ENCODE data around the gene GP1BA.

Gene GP1BA

GRCh38 chr17:4973256-4974114 lies 41.4 kb downstream of the GP1BA start:
- DNase-seq (ENCODE audit: low read depth): no peak

DNA sequence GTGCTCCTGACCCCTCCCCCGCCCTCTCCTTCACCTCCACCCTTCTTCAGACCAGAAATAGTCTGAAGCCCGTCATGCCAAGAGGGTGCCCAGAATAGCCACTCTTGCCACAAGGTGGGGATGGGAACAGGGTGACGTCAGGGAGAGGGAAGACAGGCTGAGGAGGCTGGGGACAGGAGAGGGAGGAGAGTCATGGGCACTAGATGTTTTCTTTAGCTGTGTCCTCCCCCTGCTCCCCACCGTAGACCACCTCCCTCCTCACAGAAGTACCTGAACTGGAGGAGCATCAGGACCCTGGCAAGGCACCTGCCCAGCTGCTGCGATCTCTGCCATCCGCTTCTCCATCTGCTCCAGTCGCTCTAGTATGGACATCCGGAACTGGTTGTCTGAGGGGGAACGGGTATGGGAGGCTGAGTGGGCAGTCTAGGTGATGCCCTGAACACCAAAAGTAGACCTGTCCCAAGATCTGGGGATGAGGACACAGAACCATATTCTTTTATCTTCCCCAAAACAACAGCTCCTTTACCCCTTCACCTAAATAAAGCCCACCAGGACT lies 42.1 kb downstream of the GP1BA start:
- no peak for DNase-seq (ENCODE audit: low read depth)

GRCh38 chr17:4978726-4979125 lies 46.6 kb downstream of the GP1BA start:
- DNase-seq (ENCODE audit: low read depth): no peak

DNA sequence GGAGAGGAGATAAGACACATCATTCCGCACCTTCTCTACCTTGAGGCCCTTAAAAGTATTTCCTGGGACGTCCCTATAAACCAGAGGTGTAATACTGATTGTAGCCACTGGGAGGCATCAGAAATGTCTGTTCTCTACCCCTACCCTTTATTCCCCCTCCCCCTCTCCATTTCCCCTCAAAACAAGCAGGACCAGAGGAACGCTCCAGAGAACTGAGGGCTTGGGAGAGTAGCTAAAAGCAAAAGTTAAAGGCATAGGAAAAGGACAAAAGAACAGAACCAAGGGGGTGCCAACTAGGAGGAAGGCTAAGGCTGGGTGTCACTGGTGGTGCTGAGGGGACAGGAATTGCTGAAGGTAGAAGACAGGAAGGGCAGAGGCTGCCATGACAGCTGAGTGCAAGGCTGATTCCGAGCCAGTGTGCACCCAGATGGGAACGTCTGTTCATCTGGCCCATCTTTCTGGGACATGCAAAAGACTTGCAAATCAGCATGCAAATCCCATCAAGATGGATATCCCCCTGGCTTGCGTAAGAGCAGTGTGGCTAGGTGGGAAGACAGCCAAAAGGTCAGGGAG lies 48.7 kb downstream of the GP1BA start:
- no peak for DNase-seq (ENCODE audit: low read depth)

DNA sequence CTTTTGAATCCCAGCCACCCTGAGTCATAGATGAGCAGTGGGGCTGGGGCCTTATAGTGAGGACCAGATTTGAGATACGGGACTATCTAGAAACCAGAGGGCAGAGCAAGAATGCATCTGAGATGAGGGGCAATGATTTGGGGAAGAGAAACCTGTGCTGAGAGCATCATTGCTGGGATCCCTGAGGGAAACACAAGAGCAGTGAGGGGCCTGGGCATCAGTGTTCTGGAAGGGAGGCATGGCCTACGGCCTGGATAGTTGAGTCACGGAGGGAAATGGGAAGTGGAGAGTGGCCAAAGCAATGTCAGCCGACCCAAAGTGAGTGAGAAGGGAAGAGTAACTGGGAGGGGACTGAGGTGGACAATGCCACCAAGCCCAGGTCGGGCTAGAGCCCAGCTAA lies 50.2 kb downstream of the GP1BA start:
- no peak for DNase-seq (ENCODE audit: low read depth)

All from activated T-cell treated with anti-CD3 and anti-CD28 coated beads for 1 hour (primary cell).